Neural progenitor cell (in vitro differentiated cells): ENCODE results near the gene LPAR5. TPM values are rescaled to one million over a fixed set of nuclear protein-coding genes. Genes with fewer than 3 reads are reported as not detected.

Source experiments
- DNase-seq: peaks from one replicate; pipeline ENCODE4 v3.0.0-alpha.2; 2016; ENCODE audit warnings: low spot score
- H2AFZ ChIP-seq: fragments of 200-600 bp; sonication (generic); replicated peaks from 2 replicates; pipeline ENCODE4 v1.6.1; 2016; ENCODE audit warnings: antibody characterized with exemption
- H3F3A ChIP-seq: fragments of 200-600 bp; sonication (generic); 2 replicates; pipeline ENCODE4 v1.6.1; 2016; ENCODE audit warnings: antibody characterized with exemption, low read depth
- H3K27ac ChIP-seq: fragments of 200-600 bp; sonication (generic); 2 replicates; pipeline ENCODE4 v1.5.1; 2016; ENCODE audit warnings: mild to moderate bottlenecking
- H3K27me3 ChIP-seq: fragments of 200-600 bp; sonication (generic); 2 replicates; pipeline ENCODE4 v1.6.1; 2016; ENCODE audit warnings: mild to moderate bottlenecking, moderate library complexity
- H3K36me3 ChIP-seq: fragments of 200-600 bp; sonication (generic); 2 replicates; pipeline ENCODE4 v1.5.1; 2016
- H3K4me1 ChIP-seq: fragments of 200-600 bp; sonication (generic); 2 replicates; pipeline ENCODE4 v1.6.1; 2016; ENCODE audit warnings: mixed run types
- H3K4me2 ChIP-seq: fragments of 200-600 bp; sonication (generic); 2 replicates; pipeline ENCODE4 v1.6.1; 2016
- H3K4me3 ChIP-seq: fragments of 200-600 bp; sonication (generic); 2 replicates; pipeline ENCODE4 v1.5.1; 2016
- H3K79me2 ChIP-seq: fragments of 200-600 bp; sonication (generic); 2 replicates; pipeline ENCODE4 v1.6.1; 2016; ENCODE audit warnings: low read depth
- H3K9ac ChIP-seq: fragments of 200-600 bp; sonication (generic); 2 replicates; pipeline ENCODE4 v1.6.1; 2016
- H3K9me3 ChIP-seq: fragments of 200-600 bp; sonication (generic); 2 replicates; pipeline ENCODE4 v1.5.1; 2016; ENCODE audit warnings: low read depth
- H4K20me1 ChIP-seq: fragments of 200-600 bp; sonication (generic); 2 replicates; pipeline ENCODE4 v1.6.1; 2016; ENCODE audit warnings: low read depth
- H3K27ac Mint-ChIP-seq: 3 replicates; pipeline ENCODE4 v1.8.0; 2021; ENCODE audit warnings: mixed read lengths
- H3K27me3 Mint-ChIP-seq: 2 replicates; pipeline ENCODE4 v1.8.0; 2022; ENCODE audit warnings: low read depth, mild to moderate bottlenecking, inconsistent platforms, moderate library complexity, mixed read lengths; ENCODE audit not compliant: insufficient read depth
- H3K36me3 Mint-ChIP-seq: 3 replicates; pipeline ENCODE4 v1.8.0; 2021; ENCODE audit warnings: mixed read lengths
- H3K4me1 Mint-ChIP-seq: 3 replicates; pipeline ENCODE4 v1.8.0; 2021; ENCODE audit warnings: mixed read lengths
- H3K4me3 Mint-ChIP-seq: 3 replicates; pipeline ENCODE4 v1.8.0; 2021; ENCODE audit warnings: mild to moderate bottlenecking, moderate library complexity, mixed read lengths
- H3K9me3 Mint-ChIP-seq: 3 replicates; pipeline ENCODE4 v1.8.0; 2020; ENCODE audit warnings: mixed read lengths
- EZH2 ChIP-seq: fragments of 200-600 bp; sonication (generic); IDR thresholded peaks from 2 replicates; pipeline ENCODE4 v1.6.1; 2017; ENCODE audit warnings: antibody characterized with exemption, mild to moderate bottlenecking, moderate library complexity
- EZH2phosphoT487 ChIP-seq: fragments of 200-600 bp; sonication (generic); IDR thresholded peaks from 2 replicates; pipeline ENCODE4 v1.6.1; 2017; ENCODE audit warnings: antibody characterized with exemption
- total RNA-seq: library from RNA; depleted of rRNA; stranded (reverse); fragments of >200 nt; gene quantifications from 2 replicates; pipeline ENCODE4 v1.2.3, GENCODE V29; 2015; ENCODE audit warnings: low replicate concordance
- TF ChIP-seq, protein P1 (sequence below): fragments of 200-600 bp; sonication (generic); IDR thresholded peaks from 2 replicates; pipeline ENCODE4 v1.5.1; 2017; ENCODE audit warnings: antibody characterized with exemption, mild to moderate bottlenecking

LPAR5 gene
- total RNA-seq, 1 donor from 2014 or later: 0.04 TPM

DNA sequence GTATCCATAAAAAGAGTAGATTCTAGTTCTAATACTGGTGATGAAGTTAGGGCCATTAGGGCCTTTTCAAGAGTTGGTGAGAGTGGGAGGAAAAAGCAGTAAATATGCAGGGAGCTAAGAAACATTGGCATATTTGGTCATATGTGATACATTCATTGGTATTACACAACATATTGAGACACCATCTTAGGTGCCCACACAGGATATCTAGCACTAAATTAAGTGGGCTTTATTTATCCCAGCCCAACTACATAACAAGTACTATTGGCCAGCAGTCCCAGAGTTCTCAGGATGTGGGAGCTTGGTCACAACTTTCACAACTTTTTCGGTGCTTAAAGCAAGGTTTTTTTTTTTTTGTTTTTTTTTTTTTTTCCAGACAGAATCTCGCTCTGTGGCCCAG is 29.1 kb upstream of the LPAR5 start:
- H4K20me1 ChIP-seq: no peaks in the 10 kb centered on the region
- H3K4me2 ChIP-seq: no peak overlapping the region
- H3K9me3 Mint-ChIP-seq: no peaks in the 10 kb centered on the region
- no peak overlapping the region for H3K9ac ChIP-seq
- H3K4me1 Mint-ChIP-seq: peaks cover 14% of the 10 kb centered on the region
- no peak for TF ChIP-seq EZH2
- TF ChIP-seq, protein P1, sequence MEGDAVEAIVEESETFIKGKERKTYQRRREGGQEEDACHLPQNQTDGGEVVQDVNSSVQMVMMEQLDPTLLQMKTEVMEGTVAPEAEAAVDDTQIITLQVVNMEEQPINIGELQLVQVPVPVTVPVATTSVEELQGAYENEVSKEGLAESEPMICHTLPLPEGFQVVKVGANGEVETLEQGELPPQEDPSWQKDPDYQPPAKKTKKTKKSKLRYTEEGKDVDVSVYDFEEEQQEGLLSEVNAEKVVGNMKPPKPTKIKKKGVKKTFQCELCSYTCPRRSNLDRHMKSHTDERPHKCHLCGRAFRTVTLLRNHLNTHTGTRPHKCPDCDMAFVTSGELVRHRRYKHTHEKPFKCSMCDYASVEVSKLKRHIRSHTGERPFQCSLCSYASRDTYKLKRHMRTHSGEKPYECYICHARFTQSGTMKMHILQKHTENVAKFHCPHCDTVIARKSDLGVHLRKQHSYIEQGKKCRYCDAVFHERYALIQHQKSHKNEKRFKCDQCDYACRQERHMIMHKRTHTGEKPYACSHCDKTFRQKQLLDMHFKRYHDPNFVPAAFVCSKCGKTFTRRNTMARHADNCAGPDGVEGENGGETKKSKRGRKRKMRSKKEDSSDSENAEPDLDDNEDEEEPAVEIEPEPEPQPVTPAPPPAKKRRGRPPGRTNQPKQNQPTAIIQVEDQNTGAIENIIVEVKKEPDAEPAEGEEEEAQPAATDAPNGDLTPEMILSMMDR: no peak
- no peak for TF ChIP-seq EZH2phosphoT487
- DNase-seq: no peak
- H3K27ac ChIP-seq: no peak overlapping the region
- peaks cover 6% of the 10 kb centered on the region for H3K4me1 ChIP-seq
- no peak overlapping the region for H2AFZ ChIP-seq
- no peak overlapping the region for H3K4me3 ChIP-seq
- H3K4me3 Mint-ChIP-seq: no peak overlapping the region
- peaks cover 35% of the 10 kb centered on the region for H3F3A ChIP-seq
- H3K36me3 ChIP-seq: no peaks in the 10 kb centered on the region
- H3K27me3 ChIP-seq: no peaks in the 10 kb centered on the region
- H3K9me3 ChIP-seq: no peaks in the 10 kb centered on the region
- H3K36me3 Mint-ChIP-seq: peaks cover 17% of the 10 kb centered on the region
- no peak overlapping the region for H3K27ac Mint-ChIP-seq
- H3K27me3 Mint-ChIP-seq: peaks cover 4% of the 10 kb centered on the region
- H3K79me2 ChIP-seq: peaks cover 30% of the 10 kb centered on the region

DNA sequence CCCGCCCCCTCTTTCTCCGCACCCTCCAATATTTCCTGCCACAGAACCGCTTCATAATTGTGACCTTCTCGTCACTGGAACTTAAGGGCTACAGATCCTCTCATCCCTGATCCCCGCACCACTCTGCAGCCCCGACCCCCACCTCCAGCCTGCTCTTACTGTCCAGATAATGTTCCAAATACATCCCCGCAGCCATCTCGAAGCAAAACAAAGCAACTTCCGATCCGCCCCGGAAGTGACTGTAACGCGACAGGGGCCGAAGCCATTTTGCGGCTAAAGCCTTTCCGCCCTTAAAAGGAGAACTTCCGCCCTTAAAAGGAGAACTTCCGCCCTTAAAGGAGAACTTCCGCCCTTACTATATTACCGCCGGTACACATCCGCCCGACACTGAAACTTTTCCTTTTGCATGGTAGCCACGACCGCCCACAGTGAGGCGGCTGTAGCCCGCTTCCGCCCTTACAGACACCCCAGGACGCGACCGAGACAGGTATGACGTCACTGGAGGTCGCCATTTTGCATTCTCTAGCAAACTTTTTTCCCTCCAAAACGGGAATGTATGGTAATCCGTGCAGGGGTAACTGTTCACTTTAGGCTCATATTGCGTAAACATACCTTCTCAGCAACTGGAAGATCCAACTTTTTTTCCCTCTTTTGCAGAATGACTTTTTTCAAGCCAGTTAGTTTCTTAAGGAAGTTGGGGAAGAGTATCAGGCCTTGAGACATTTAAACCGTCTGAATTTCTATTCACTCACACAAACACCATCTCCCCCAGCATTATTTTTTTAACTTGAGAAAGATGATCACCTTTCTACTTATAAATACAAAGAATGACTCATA is 27.4 kb upstream of the LPAR5 start, which contains the start of gene ING4:
Gene ING4 (minus strand): TSS at position 214 of the 837 bp plus-strand sequence. CDS start 18 bp downstream, at position 196.
- peak within 1 kb of the TSS; percentile 77 for H2AFZ ChIP-seq
- no peaks in the 10 kb centered on the region for H3K36me3 ChIP-seq
- TF ChIP-seq EZH2 (no peak), EZH2phosphoT487 (no peak)
- TF ChIP-seq, protein P1: no peak
- no peaks in the 10 kb centered on the region for H3K9me3 ChIP-seq
- no peaks in the 10 kb centered on the region for H3K9me3 Mint-ChIP-seq
- H3K79me2 ChIP-seq: peaks cover 48% of the 10 kb centered on the region
- peak within 1 kb of the TSS; percentile 97 for H3K4me3 Mint-ChIP-seq
- peak within 1 kb of the TSS; percentile 98 for H3K27ac Mint-ChIP-seq
- peaks cover 14% of the 10 kb centered on the region for H3K36me3 Mint-ChIP-seq
- no peaks in the 10 kb centered on the region for H4K20me1 ChIP-seq
- peak within 1 kb of the TSS; percentile 79 for H3K4me3 ChIP-seq
- peaks cover 7% of the 10 kb centered on the region for H3K27me3 Mint-ChIP-seq
- H3K4me1 ChIP-seq: peaks cover 6% of the 10 kb centered on the region
- H3K4me1 Mint-ChIP-seq: peaks cover 14% of the 10 kb centered on the region
- DNase-seq: peak; percentile 99
- H3K9ac ChIP-seq: peak within 1 kb of the TSS; percentile 89
- peak within 1 kb of the TSS; percentile 62 for H3K27ac ChIP-seq
- H3K4me2 ChIP-seq: peak within 1 kb of the TSS; percentile 98
- H3K27me3 ChIP-seq: no peaks in the 10 kb centered on the region
- H3F3A ChIP-seq: peaks cover 30% of the 10 kb centered on the region

DNA sequence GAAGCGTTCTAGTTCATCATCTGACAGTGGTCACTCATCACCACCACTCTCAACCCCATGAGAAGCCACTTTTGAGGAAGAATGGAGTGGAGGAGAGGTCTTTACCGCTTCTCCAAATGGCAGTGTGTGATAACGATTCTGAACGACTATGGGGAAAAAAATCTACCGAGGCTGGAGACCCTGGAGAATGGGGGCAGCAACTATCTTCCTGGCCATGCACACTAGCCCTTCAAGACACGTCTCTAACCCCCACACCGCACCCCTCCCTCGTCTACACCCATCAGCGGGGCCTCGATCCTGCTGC is 26.8 kb upstream of the LPAR5 start:
- H3K4me1 ChIP-seq: peaks cover 6% of the 10 kb centered on the region
- H2AFZ ChIP-seq: peak overlapping the region; percentile 77
- peak overlapping the region; percentile 79 for H3K4me3 ChIP-seq
- H3F3A ChIP-seq: peaks cover 28% of the 10 kb centered on the region
- H3K9ac ChIP-seq: peak overlapping the region; percentile 89
- peak overlapping the region; percentile 98 for H3K4me2 ChIP-seq
- peaks cover 53% of the 10 kb centered on the region for H3K79me2 ChIP-seq
- TF ChIP-seq, protein P1: no peak
- TF ChIP-seq EZH2: no peak
- no peak for TF ChIP-seq EZH2phosphoT487
- Mint-ChIP-seq H3K4me3 (peak overlapping the region; percentile 97), H3K27me3 (peaks cover 7% of the 10 kb centered on the region), H3K36me3 (peaks cover 11% of the 10 kb centered on the region), H3K4me1 (peaks cover 14% of the 10 kb centered on the region), H3K27ac (peak overlapping the region; percentile 98), H3K9me3 (no peaks in the 10 kb centered on the region)
- H3K36me3 ChIP-seq: no peaks in the 10 kb centered on the region
- no peaks in the 10 kb centered on the region for H4K20me1 ChIP-seq
- no peak for DNase-seq
- H3K27me3 ChIP-seq: no peaks in the 10 kb centered on the region
- peak overlapping the region; percentile 23 for H3K27ac ChIP-seq
- H3K9me3 ChIP-seq: no peaks in the 10 kb centered on the region
